ENCODE data around the gene PTPRN. TPM values are rescaled to one million over a fixed set of nuclear protein-coding genes. Genes with fewer than 3 reads are reported as not detected.

PTPRN gene
- total and polyA plus RNA-seq, 9 of the 15 experiments (the other 6 are each of a cell fraction or from before 2014, with no cell fraction given) = 0.15 to 2.4 (median 0.43) TPM; not detected in 1

GRCh38 chr2:219279151-219279915 is 29.9 kb downstream of the PTPRN start, which contains the start of gene DNAJB2 (continued):
- TF ChIP-seq ATF3 (IDR thresholded peaks at IDR 0.05) (peak; percentile 87), ATF3 (CRISPR knock-in tag; conservative IDR thresholded peaks at IDR 0.05) (peak; percentile 91; the same call in 1 of the 2 replicates), E2F3 (CRISPR knock-in tag; IDR thresholded peaks at IDR 0.05) (peak; percentile 90; the same call in 1 of the 2 replicates), BCLAF1 (IDR thresholded peaks at IDR 0.05; ENCODE audit: borderline replicate concordance in 1 of 2, control insufficient read depth in 1 of 2, low read depth in 2 of 2, low read length in 1 of 2) (0 out of 4 replicates have a peak, but pooled peaks of 1 of the 2 experiments have one; percentile 66), ZNF589 (CRISPR knock-in tag; IDR thresholded peaks at IDR 0.05; ENCODE audit: low read depth) (peak; percentile 99), CTBP1 (IDR thresholded peaks at IDR 0.05; ENCODE audit: borderline replicate concordance) (peak; percentile 80; the same call in 1 of the 2 replicates), ZNF444 (CRISPR knock-in tag; IDR thresholded peaks at IDR 0.05) (0 out of 2 replicates have a peak, but pooled peaks have one; percentile 54), FOXA3 (CRISPR knock-in tag; conservative IDR thresholded peaks at IDR 0.05 in 1 of 2, IDR thresholded peaks at IDR 0.05 in 1 of 2) (peak in 1 of 2 experiments; percentile 70; a peak in 2 of 4 replicates), FOXM1 (IDR thresholded peaks at IDR 0.05; ENCODE audit: low read depth) (peak; percentile 90), FOXM1 (CRISPR knock-in tag; IDR thresholded peaks at IDR 0.05; ENCODE audit: low read depth) (no peak; the same call in 1 of the 2 replicates), GABPA (tag; conservative IDR thresholded peaks at IDR 0.05; ENCODE audit: low read depth) (peak; percentile 63; the same call in 1 of the 2 replicates), KLF10 (CRISPR knock-in tag; IDR thresholded peaks at IDR 0.05) (no peak), CUX1 (CRISPR knock-in tag; IDR thresholded peaks at IDR 0.05) (peak; percentile 84; the same call in 1 of the 2 replicates)
- TF ChIP-seq, protein P1, sequence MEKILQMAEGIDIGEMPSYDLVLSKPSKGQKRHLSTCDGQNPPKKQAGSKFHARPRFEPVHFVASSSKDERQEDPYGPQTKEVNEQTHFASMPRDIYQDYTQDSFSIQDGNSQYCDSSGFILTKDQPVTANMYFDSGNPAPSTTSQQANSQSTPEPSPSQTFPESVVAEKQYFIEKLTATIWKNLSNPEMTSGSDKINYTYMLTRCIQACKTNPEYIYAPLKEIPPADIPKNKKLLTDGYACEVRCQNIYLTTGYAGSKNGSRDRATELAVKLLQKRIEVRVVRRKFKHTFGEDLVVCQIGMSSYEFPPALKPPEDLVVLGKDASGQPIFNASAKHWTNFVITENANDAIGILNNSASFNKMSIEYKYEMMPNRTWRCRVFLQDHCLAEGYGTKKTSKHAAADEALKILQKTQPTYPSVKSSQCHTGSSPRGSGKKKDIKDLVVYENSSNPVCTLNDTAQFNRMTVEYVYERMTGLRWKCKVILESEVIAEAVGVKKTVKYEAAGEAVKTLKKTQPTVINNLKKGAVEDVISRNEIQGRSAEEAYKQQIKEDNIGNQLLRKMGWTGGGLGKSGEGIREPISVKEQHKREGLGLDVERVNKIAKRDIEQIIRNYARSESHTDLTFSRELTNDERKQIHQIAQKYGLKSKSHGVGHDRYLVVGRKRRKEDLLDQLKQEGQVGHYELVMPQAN (IDR thresholded peaks at IDR 0.05; ENCODE audit: borderline replicate concordance) = no peak
